ENCODE results near the gene CAMTA1.

DNA sequence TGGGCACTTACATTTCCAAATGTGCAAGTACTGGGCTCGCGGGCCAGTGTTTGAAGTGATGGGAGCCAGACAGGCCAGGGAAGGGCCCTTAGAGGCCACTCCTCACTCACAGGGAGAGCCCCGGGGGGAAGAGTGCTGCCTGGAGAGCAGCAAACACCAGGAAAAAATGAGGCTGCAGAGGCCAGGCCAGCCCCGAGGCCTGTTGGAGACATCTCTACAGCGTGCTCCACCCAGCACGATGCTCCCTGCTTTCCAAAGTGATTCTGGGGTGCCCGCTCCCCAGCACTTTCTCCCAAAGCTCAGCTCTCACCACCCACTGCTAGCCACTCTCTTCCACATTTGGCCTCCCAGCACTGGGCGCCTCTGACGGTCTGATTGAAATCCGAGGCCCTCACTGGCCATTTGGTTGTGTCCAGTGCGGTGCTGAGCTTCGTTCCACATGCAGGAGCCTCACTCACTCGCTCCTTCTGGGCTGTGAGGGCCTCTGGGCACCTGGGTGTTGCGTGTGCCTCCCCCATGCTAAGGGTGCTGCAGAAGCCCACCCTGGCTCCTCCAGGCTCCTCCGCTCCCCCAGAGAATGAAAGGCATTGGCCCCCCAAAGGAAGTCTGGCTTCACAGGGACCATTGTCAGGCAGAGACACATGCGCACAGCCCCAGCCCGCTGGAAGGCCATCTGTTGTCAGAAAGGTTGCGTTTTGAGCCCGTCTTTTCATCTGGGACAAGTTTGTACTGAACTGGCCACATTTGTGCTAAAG lies 600.4 kb downstream of the CAMTA1 start:
- TF ChIP-seq, protein P1, sequence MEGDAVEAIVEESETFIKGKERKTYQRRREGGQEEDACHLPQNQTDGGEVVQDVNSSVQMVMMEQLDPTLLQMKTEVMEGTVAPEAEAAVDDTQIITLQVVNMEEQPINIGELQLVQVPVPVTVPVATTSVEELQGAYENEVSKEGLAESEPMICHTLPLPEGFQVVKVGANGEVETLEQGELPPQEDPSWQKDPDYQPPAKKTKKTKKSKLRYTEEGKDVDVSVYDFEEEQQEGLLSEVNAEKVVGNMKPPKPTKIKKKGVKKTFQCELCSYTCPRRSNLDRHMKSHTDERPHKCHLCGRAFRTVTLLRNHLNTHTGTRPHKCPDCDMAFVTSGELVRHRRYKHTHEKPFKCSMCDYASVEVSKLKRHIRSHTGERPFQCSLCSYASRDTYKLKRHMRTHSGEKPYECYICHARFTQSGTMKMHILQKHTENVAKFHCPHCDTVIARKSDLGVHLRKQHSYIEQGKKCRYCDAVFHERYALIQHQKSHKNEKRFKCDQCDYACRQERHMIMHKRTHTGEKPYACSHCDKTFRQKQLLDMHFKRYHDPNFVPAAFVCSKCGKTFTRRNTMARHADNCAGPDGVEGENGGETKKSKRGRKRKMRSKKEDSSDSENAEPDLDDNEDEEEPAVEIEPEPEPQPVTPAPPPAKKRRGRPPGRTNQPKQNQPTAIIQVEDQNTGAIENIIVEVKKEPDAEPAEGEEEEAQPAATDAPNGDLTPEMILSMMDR (IDR thresholded peaks at IDR 0.05 in 2 of 3, conservative IDR thresholded peaks at IDR 0.05 in 1 of 3; ENCODE audit: borderline replicate concordance in 1 of 3, insufficient read depth in 1 of 3, low read depth in 2 of 3, low read length in 2 of 3), result no peak
- TF ChIP-seq, protein P2, sequence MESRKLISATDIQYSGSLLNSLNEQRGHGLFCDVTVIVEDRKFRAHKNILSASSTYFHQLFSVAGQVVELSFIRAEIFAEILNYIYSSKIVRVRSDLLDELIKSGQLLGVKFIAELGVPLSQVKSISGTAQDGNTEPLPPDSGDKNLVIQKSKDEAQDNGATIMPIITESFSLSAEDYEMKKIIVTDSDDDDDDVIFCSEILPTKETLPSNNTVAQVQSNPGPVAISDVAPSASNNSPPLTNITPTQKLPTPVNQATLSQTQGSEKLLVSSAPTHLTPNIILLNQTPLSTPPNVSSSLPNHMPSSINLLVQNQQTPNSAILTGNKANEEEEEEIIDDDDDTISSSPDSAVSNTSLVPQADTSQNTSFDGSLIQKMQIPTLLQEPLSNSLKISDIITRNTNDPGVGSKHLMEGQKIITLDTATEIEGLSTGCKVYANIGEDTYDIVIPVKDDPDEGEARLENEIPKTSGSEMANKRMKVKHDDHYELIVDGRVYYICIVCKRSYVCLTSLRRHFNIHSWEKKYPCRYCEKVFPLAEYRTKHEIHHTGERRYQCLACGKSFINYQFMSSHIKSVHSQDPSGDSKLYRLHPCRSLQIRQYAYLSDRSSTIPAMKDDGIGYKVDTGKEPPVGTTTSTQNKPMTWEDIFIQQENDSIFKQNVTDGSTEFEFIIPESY (IDR thresholded peaks at IDR 0.05; ENCODE audit: extremely low read depth, insufficient replicate concordance, low read length), result no peak
- TF ChIP-seq POLR2A (IDR thresholded peaks at IDR 0.05; ENCODE audit: borderline replicate concordance, extremely low read depth, insufficient read depth, insufficient read length) (no peak), POLR2AphosphoS5 (IDR thresholded peaks at IDR 0.05; ENCODE audit: low read depth, low read length) (no peak), JUND (IDR thresholded peaks at IDR 0.05) (no peak), EZH2phosphoT487 (IDR thresholded peaks at IDR 0.05; ENCODE audit: borderline replicate concordance) (no peak), EZH2 (IDR thresholded peaks at IDR 0.05) (no peak), CEBPB (IDR thresholded peaks at IDR 0.05; ENCODE audit: low read depth) (no peak)
- TF ChIP-seq, protein P3, sequence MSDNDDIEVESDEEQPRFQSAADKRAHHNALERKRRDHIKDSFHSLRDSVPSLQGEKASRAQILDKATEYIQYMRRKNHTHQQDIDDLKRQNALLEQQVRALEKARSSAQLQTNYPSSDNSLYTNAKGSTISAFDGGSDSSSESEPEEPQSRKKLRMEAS (IDR thresholded peaks at IDR 0.05), result no peak

All from HCT116 (cell line).